H1 (cell line): ENCODE data around the gene PNPLA1. TPM values are rescaled to one million over a fixed set of nuclear protein-coding genes. Genes with fewer than 3 reads are reported as not detected.

Experiments used
- CTCF ChIA-PET: fragments of 300-600 bp; sonication (Branson Sonifier 250); formaldehyde crosslinking; loops from one replicate; lab custom pipeline; 2021; ENCODE audit not compliant: partially characterized antibody; lab: Charles Lee
- POLR2A ChIA-PET: fragments of 300-600 bp; sonication (Branson Sonifier 250); formaldehyde crosslinking; loops from one replicate; lab custom pipeline; 2021; ENCODE audit warnings: inconsistent platforms; ENCODE audit not compliant: partially characterized antibody; lab: Charles Lee
- DNase-seq, 2 experiments: peaks; one replicate each; pipeline versions ENCODE4 v3.0.0 to v3.0.0-alpha.2; 2010 to 2022; ENCODE audit warnings: low spot score in 2 of 2, low read depth in 1 of 2, mixed read lengths in 1 of 2
- FAIRE-seq: peaks from 2 replicates; lab custom pipeline; 2011; peaks lifted over from hg19 to GRCh38; lab: Jason Lieb, UNC
- H2AFZ ChIP-seq: 2 replicates; pipeline ENCODE4 v1.8.1; 2012; ENCODE audit warnings: low read length, inconsistent platforms
- H2AK5ac ChIP-seq: 2 replicates; pipeline ENCODE4 v1.6.1; 2013; ENCODE audit warnings: low read depth, low read length
- H2BK120ac ChIP-seq: replicated peaks from 2 replicates; pipeline ENCODE3; 2013; ENCODE audit warnings: low read depth, low read length, inconsistent platforms
- H2BK12ac ChIP-seq: 2 replicates; pipeline ENCODE4 v1.6.1; 2013; ENCODE audit warnings: low read depth, low read length
- H2BK15ac ChIP-seq: 2 replicates; pipeline ENCODE4 v1.6.1; 2013; ENCODE audit warnings: low read length
- H2BK20ac ChIP-seq: 2 replicates; pipeline ENCODE4 v1.6.1; 2013; ENCODE audit warnings: low read length
- H2BK5ac ChIP-seq: 2 replicates; pipeline ENCODE4 v1.6.1; 2013; ENCODE audit warnings: low read depth, low read length
- H3K14ac ChIP-seq: 2 replicates; pipeline ENCODE4 v1.6.1; 2013; ENCODE audit warnings: inconsistent platforms; ENCODE audit not compliant: insufficient read length
- H3K18ac ChIP-seq: 2 replicates; pipeline ENCODE4 v1.6.1; 2013; ENCODE audit warnings: low read length; ENCODE audit errors: extremely low read depth
- H3K23ac ChIP-seq: 2 replicates; pipeline ENCODE4 v1.6.1; 2013; ENCODE audit warnings: inconsistent platforms; ENCODE audit not compliant: insufficient read length
- H3K23me2 ChIP-seq: 2 replicates; pipeline ENCODE4 v1.6.1; 2013; ENCODE audit warnings: low read depth, low read length
- H3K27ac ChIP-seq: 2 replicates; pipeline ENCODE4 v1.6.1; 2011; ENCODE audit warnings: low read depth, low read length, inconsistent platforms
- H3K27me3 ChIP-seq, 4 experiments: replicated peaks in 1 of 4; 1 replicate in 1 of 4; 2 replicates in 3 of 4; pipeline versions ENCODE4 v1.6.1 to v1.8.1; 2011 to 2013; ENCODE audit warnings: low read length in 3 of 4, mild to moderate bottlenecking in 3 of 4, inconsistent platforms in 2 of 4, mixed read lengths in 2 of 4, moderate library complexity in 1 of 4; ENCODE audit not compliant: control insufficient read depth in 3 of 4, insufficient read depth in 3 of 4; ENCODE audit errors: extremely low read depth in 1 of 4
- H3K36me3 ChIP-seq, 4 experiments: 2 replicates each; pipeline versions ENCODE4 v1.6.1 to v1.8.1; 2011 to 2013; ENCODE audit warnings: mild to moderate bottlenecking in 4 of 4, low read length in 3 of 4, moderate library complexity in 2 of 4, control low read depth in 1 of 4, inconsistent platforms in 1 of 4; ENCODE audit not compliant: insufficient read depth in 4 of 4, control insufficient read depth in 2 of 4
- H3K4ac ChIP-seq: replicated peaks from 2 replicates; pipeline ENCODE3; 2013; ENCODE audit warnings: low read length, low read depth, mixed read lengths, inconsistent platforms; ENCODE audit not compliant: insufficient read length
- H3K4me1 ChIP-seq, 4 experiments: replicated peaks in 1 of 4; 1 replicate in 1 of 4; 2 replicates in 3 of 4; pipeline versions ENCODE4 v1.6.1 to v1.8.1; 2011 to 2013; ENCODE audit warnings: low read length in 3 of 4, inconsistent platforms in 2 of 4, mixed read lengths in 1 of 4; ENCODE audit not compliant: insufficient read depth in 4 of 4, control insufficient read depth in 3 of 4
- H3K4me2 ChIP-seq, 2 experiments: 2 replicates each; pipeline versions ENCODE4 v1.6.1 to v1.8.1; 2011 to 2013; ENCODE audit warnings: low read depth in 2 of 2, low read length in 2 of 2, control low read depth in 1 of 2, inconsistent platforms in 1 of 2, mild to moderate bottlenecking in 1 of 2; ENCODE audit not compliant: insufficient read depth in 1 of 2
- H3K4me3 ChIP-seq, 4 experiments: fragments of 200-600, 300-600 bp in 1 of 4; sonication (generic), shearing (Covaris generic), sonication (Bioruptor Twin) in 1 of 4; 2 replicates each; pipeline versions ENCODE4 v1.5.1 to v1.8.1; 2011 to 2016; ENCODE audit warnings: low read length in 4 of 4, low read depth in 3 of 4, control low read depth in 2 of 4, inconsistent platforms in 2 of 4, mild to moderate bottlenecking in 2 of 4, mixed read lengths in 1 of 4, moderate library complexity in 1 of 4; ENCODE audit not compliant: insufficient read depth in 2 of 4; ENCODE audit errors: extremely low read depth in 1 of 4
- H3K56ac ChIP-seq: replicated peaks from 2 replicates; pipeline ENCODE3; 2013; ENCODE audit warnings: low read depth, mild to moderate bottlenecking, mixed read lengths, low read length, inconsistent platforms; ENCODE audit not compliant: insufficient read length
- H3K79me1 ChIP-seq: 2 replicates; pipeline ENCODE4 v1.6.1; 2013; ENCODE audit warnings: low read depth, low read length, control low read depth
- H3K79me2 ChIP-seq, 2 experiments: 2 replicates each; pipeline versions ENCODE4 v1.6.1 to v1.8.1; 2012 to 2013; ENCODE audit warnings: low read length in 2 of 2, mild to moderate bottlenecking in 2 of 2, inconsistent platforms in 1 of 2; ENCODE audit not compliant: insufficient read depth in 2 of 2, control insufficient read depth in 1 of 2
- H3K9ac ChIP-seq, 4 experiments: replicated peaks in 1 of 4; 1 replicate in 1 of 4; 2 replicates in 3 of 4; pipeline versions ENCODE4 v1.6.1 to v1.8.1; 2011 to 2013; ENCODE audit warnings: low read depth in 3 of 4, low read length in 3 of 4, control low read depth in 2 of 4, mild to moderate bottlenecking in 2 of 4, moderate library complexity in 2 of 4, inconsistent platforms in 1 of 4; ENCODE audit errors: extremely low read depth in 1 of 4
- H3K9me3 ChIP-seq, 2 experiments: 2 replicates each; pipeline versions ENCODE4 v1.6.1 to v1.8.1; 2012 to 2013; ENCODE audit warnings: mild to moderate bottlenecking in 2 of 2, moderate library complexity in 2 of 2, control low read depth in 1 of 2, inconsistent platforms in 1 of 2, low read depth in 1 of 2, low read length in 1 of 2, mixed read lengths in 1 of 2; ENCODE audit not compliant: insufficient read depth in 2 of 2
- H4K20me1 ChIP-seq, 2 experiments: replicated peaks in 1 of 2; 2 replicates each; pipeline versions ENCODE3 to v1.8.1; 2011 to 2013; ENCODE audit warnings: inconsistent platforms in 2 of 2, low read length in 2 of 2, mild to moderate bottlenecking in 1 of 2; ENCODE audit not compliant: insufficient read depth in 2 of 2, control insufficient read depth in 1 of 2
- H4K5ac ChIP-seq: 2 replicates; pipeline ENCODE4 v1.6.1; 2013; ENCODE audit warnings: low read length, low read depth, mixed read lengths, inconsistent platforms; ENCODE audit not compliant: insufficient read length
- H4K8ac ChIP-seq: 2 replicates; pipeline ENCODE4 v1.8.0; 2013; ENCODE audit warnings: mild to moderate bottlenecking, moderate library complexity, low read length, inconsistent platforms; ENCODE audit not compliant: insufficient read depth; ENCODE audit errors: extremely low read depth
- H4K91ac ChIP-seq: replicated peaks from 2 replicates; pipeline ENCODE3; 2013; ENCODE audit warnings: low read length, mixed read lengths, inconsistent platforms; ENCODE audit not compliant: insufficient read length
- ASH2L ChIP-seq: fragments of 200-600, 300-600 bp; sonication (generic); IDR thresholded peaks from one replicate; pipeline ENCODE4 v1.7.1; 2017; ENCODE audit warnings: low read length
- BCL11A ChIP-seq, 2 experiments: IDR thresholded peaks; one replicate each; pipeline ENCODE4 v1.6.1; 2011; ENCODE audit warnings: low read depth in 2 of 2, low read length in 2 of 2, mild to moderate bottlenecking in 2 of 2
- CEBPB ChIP-seq: IDR thresholded peaks from 2 replicates; pipeline ENCODE4 v1.6.1; 2012; ENCODE audit warnings: low read depth, low read length
- CHD2 ChIP-seq: IDR thresholded peaks from 2 replicates; pipeline ENCODE4 v1.6.1; 2012; ENCODE audit warnings: low read length, improper control_type of control experiment
- EZH2 ChIP-seq: fragments of 200-600 bp; sonication (generic); IDR thresholded peaks from 2 replicates; pipeline ENCODE4 v1.7.1; 2012; ENCODE audit warnings: low read depth, mild to moderate bottlenecking, moderate library complexity, low read length, inconsistent platforms; ENCODE audit not compliant: severe bottlenecking
- FOSL1 ChIP-seq: IDR thresholded peaks from 2 replicates; pipeline ENCODE4 v1.6.1; 2011; ENCODE audit warnings: mild to moderate bottlenecking, low read depth, low read length, moderate library complexity; ENCODE audit not compliant: insufficient read depth
- GTF2F1 ChIP-seq: IDR thresholded peaks from 2 replicates; pipeline ENCODE4 v1.6.1; 2012; ENCODE audit warnings: low read depth, low read length, improper control_type of control experiment, borderline replicate concordance
- NRF1 ChIP-seq: IDR thresholded peaks from 2 replicates; pipeline ENCODE4 v1.6.1; 2011; ENCODE audit warnings: mild to moderate bottlenecking, low read depth, low read length, improper control_type of control experiment
- SIRT6 ChIP-seq: IDR thresholded peaks from one replicate; pipeline ENCODE4 v1.7.1; 2012; ENCODE audit warnings: low read length, inconsistent platforms
- SP4 ChIP-seq: IDR thresholded peaks from 2 replicates; pipeline ENCODE4 v1.6.1; 2012; ENCODE audit warnings: low read length, inconsistent platforms
- TBP ChIP-seq: IDR thresholded peaks from 2 replicates; pipeline ENCODE4 v1.6.1; 2011; ENCODE audit warnings: low read depth, low read length, improper control_type of control experiment
- USF2 ChIP-seq: IDR thresholded peaks from 2 replicates; pipeline ENCODE4 v1.6.1; 2011; ENCODE audit warnings: low read length, improper control_type of control experiment
- WGBS, 2 experiments: shearing (Covaris generic) in 1 of 2; methylation state at CpG; one replicate each; pipeline versions ENCODE4 v1.1.6 to v1.1.7; 2013 to 2015; ENCODE audit warnings: low lambda C conversion rate in 2 of 2, mixed read lengths in 2 of 2, inconsistent platforms in 1 of 2, low coverage in 1 of 2, missing lambda C conversion rate in 1 of 2; ENCODE audit not compliant: insufficient replicate concordance in 2 of 2, insufficient coverage in 1 of 2, insufficient read length in 1 of 2; ENCODE audit errors: extremely low coverage in 1 of 2, missing lambda C conversion rate in 1 of 2; 5-methylcytosine and 5-hydroxymethylcytosine counted together
- polyA plus RNA-seq, 7 experiments: library from polyadenylated mRNA; depleted of rRNA in 3 of 7; stranded (reverse) in 5 of 7; unstranded in 2 of 7; fragments of >200 nt in 5 of 7; fragments of 200-250 nt in 2 of 7; gene quantifications; 1 replicate in 5 of 7; 2 replicates in 1 of 7; 4 replicates in 1 of 7; pipeline versions ENCODE4 v1.2.1 to v1.2.3, GENCODE V29; 2011 to 2013; ENCODE audit warnings: missing spikeins in 2 of 7, mixed read lengths in 2 of 7
- total RNA-seq: library from RNA; stranded (reverse); fragmentation: NEBNext Ultra II Directional; extraction: Animal tissue kit (Norgen Biotek cat#: 25700); gene quantifications from 2 replicates; pipeline ENCODE4 v1.2.1, GENCODE V29; 2021
- TF ChIP-seq, protein P1 (sequence below): IDR thresholded peaks from 2 replicates; pipeline ENCODE4 v1.6.1; 2012; ENCODE audit warnings: inconsistent platforms

PNPLA1 gene
- total and polyA plus RNA-seq, 2 of the 8 experiments (the other 6 are each of a cell fraction or from before 2014, with no cell fraction given), result not detected

- FAIRE-seq, result no peak
- Histone ChIP-seq H2BK12ac (no peak overlapping the region), H3K79me2 (no peaks in the 10 kb centered on the region), H3K9ac (no peak overlapping the region), H3K23ac (no peak overlapping the region), H3K27ac (no peak overlapping the region), H3K27me3 (0 out of 7 replicates have a peak, but pooled peaks cover 0 to 3% (median 0%) of the 10 kb centered on the region in 4 experiments), H3K4me1 (peaks cover 0 to 2% (median 0%) of the 10 kb centered on the region in 4 experiments; a peak in 1 of 7 replicates), H2BK20ac (no peak overlapping the region), H3K36me3 (no peaks in the 10 kb centered on the region), H3K14ac (no peak overlapping the region), H3K4ac (no peak overlapping the region), H3K23me2 (peaks cover 2% of the 10 kb centered on the region; the same call in 1 of the 2 replicates), H3K56ac (no peak overlapping the region), H2AK5ac (no peak overlapping the region), H3K4me2 (no peak overlapping the region), H3K9me3 (no peaks in the 10 kb centered on the region), H4K91ac (no peak overlapping the region), H4K20me1 (no peaks in the 10 kb centered on the region), H2BK15ac (no peak overlapping the region), H3K18ac (no peak overlapping the region), H2BK120ac (no peak overlapping the region), H2BK5ac (no peak overlapping the region), H3K79me1 (no peaks in the 10 kb centered on the region), H2AFZ (no peak overlapping the region), H3K4me3 (no peak overlapping the region), H4K5ac (no peak overlapping the region), H4K8ac (no peak overlapping the region)
- CTCF ChIA-PET, result interaction anchor here (0.5 to 8.7 kb wide), 7 partner anchors 12 to 77 kb away, joined by 3 to 93 read pairs (median 4); no protein-coding TSS in a partner anchor
- POLR2A ChIA-PET, result interaction anchor here (1.2 kb wide), 1 partner anchor 19 kb away, joined by 3 read pairs; no protein-coding TSS in a partner anchor
- DNase-seq, result no peak
- 94% methylated on average over 1 of the region's 1 CpG; no CpG with 5 or more reads in 1 of the 2 experiments for WGBS, 2 experiments
- TF ChIP-seq TBP, result no peak
- no peak for TF ChIP-seq NRF1
- no peak for TF ChIP-seq USF2
- TF ChIP-seq BCL11A (IDR thresholded peaks at IDR 0.05; ENCODE audit: low read depth in 2 of 2, low read length in 2 of 2), result no peak
- no peak for TF ChIP-seq SP4
- TF ChIP-seq FOSL1, result no peak
- no peak for TF ChIP-seq CHD2
- no peak for TF ChIP-seq SIRT6
- no peak for TF ChIP-seq CEBPB
- TF ChIP-seq, protein P1, sequence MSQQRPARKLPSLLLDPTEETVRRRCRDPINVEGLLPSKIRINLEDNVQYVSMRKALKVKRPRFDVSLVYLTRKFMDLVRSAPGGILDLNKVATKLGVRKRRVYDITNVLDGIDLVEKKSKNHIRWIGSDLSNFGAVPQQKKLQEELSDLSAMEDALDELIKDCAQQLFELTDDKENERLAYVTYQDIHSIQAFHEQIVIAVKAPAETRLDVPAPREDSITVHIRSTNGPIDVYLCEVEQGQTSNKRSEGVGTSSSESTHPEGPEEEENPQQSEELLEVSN, result no peak
- no peak for TF ChIP-seq ASH2L
- TF ChIP-seq EZH2, result no peak
- TF ChIP-seq GTF2F1, result no peak
Measured at GRCh38 chr6:36283608-36284007, 13.7 kb downstream of the PNPLA1 start.
